OCI-LY1 (cell line): ENCODE measurements around the gene SCFD1.

ENCODE experiments used
- H2AFZ ChIP-seq: fragments of 200-600 bp; sonication (generic), shearing (Covaris generic); 2 replicates; pipeline ENCODE4 v1.6.0; 2014; ENCODE audit warnings: antibody characterized with exemption, mild to moderate bottlenecking, low read length
- H3F3A ChIP-seq: fragments of 200-600 bp; sonication (generic), shearing (Covaris generic); 2 replicates; pipeline ENCODE4 v1.6.0; 2014; ENCODE audit warnings: mild to moderate bottlenecking, antibody characterized with exemption, low read length, moderate library complexity; ENCODE audit not compliant: insufficient read depth
- H3K27ac ChIP-seq: fragments of 200-600 bp; sonication (generic); 2 replicates; pipeline ENCODE4 v1.5.1; 2014; ENCODE audit warnings: low read length, mixed run types, mild to moderate bottlenecking, low read depth; ENCODE audit not compliant: poor library complexity, severe bottlenecking
- H3K27me3 ChIP-seq: fragments of 200-600 bp; sonication (generic); 2 replicates; pipeline ENCODE4 v1.6.0; 2014; ENCODE audit warnings: antibody characterized with exemption, mild to moderate bottlenecking, low read length, moderate library complexity; ENCODE audit not compliant: insufficient read depth
- H3K36me3 ChIP-seq: fragments of 200-600 bp; sonication (generic); 2 replicates; pipeline ENCODE4 v1.6.1; 2014; ENCODE audit warnings: mild to moderate bottlenecking, antibody characterized with exemption, low read length, moderate library complexity, mixed read lengths; ENCODE audit not compliant: insufficient read depth
- H3K4me1 ChIP-seq: fragments of 200-600 bp; sonication (generic); 2 replicates; pipeline ENCODE4 v1.5.1; 2014; ENCODE audit warnings: mild to moderate bottlenecking, low read length, moderate library complexity; ENCODE audit not compliant: insufficient read depth, severe bottlenecking
- H3K4me2 ChIP-seq: fragments of 200-600 bp; sonication (generic), shearing (Covaris generic); 2 replicates; pipeline ENCODE4 v1.6.1; 2014; ENCODE audit warnings: low read length
- H3K4me3 ChIP-seq: fragments of 200-600 bp; sonication (generic); 2 replicates; pipeline ENCODE4 v1.5.1; 2014; ENCODE audit warnings: low read length, low read depth, mild to moderate bottlenecking, mixed read lengths; ENCODE audit not compliant: poor library complexity, severe bottlenecking
- H3K79me2 ChIP-seq: fragments of 200-600 bp; shearing (Covaris generic); 2 replicates; pipeline ENCODE4 v1.6.1; 2016; ENCODE audit warnings: mixed run types, low read length, mixed read lengths; ENCODE audit not compliant: insufficient read depth
- H3K9ac ChIP-seq: fragments of 200-600 bp; sonication (generic), shearing (Covaris generic); 2 replicates; pipeline ENCODE4 v1.6.1; 2014; ENCODE audit warnings: mild to moderate bottlenecking, low read length, mixed read lengths
- H3K9me2 ChIP-seq: fragments of 200-600 bp; sonication (generic), shearing (Covaris generic); 2 replicates; pipeline ENCODE4 v1.6.1; 2014; ENCODE audit warnings: low read depth, mild to moderate bottlenecking, low read length, mixed read lengths
- H3K9me3 ChIP-seq: fragments of 200-600 bp; shearing (Covaris generic); 2 replicates; pipeline ENCODE4 v1.6.1; 2014; ENCODE audit warnings: low read length, mixed read lengths
- H4K20me1 ChIP-seq: fragments of 200-600 bp; sonication (generic), shearing (Covaris generic); 2 replicates; pipeline ENCODE4 v1.6.0; 2016; ENCODE audit warnings: mild to moderate bottlenecking, low read length; ENCODE audit not compliant: insufficient read depth
- CTCF ChIP-seq: fragments of 200-600 bp; sonication (generic), shearing (Covaris generic); IDR thresholded peaks from 2 replicates; pipeline ENCODE4 v1.5.1; 2017; ENCODE audit warnings: mild to moderate bottlenecking, antibody characterized with exemption, low read length, moderate library complexity, mixed read lengths
- EZH2 ChIP-seq: fragments of 200-600 bp; sonication (generic), shearing (Covaris generic); IDR thresholded peaks from 2 replicates; pipeline ENCODE4 v1.8.0; 2017; ENCODE audit warnings: borderline replicate concordance, mixed run types, mild to moderate bottlenecking, antibody characterized with exemption, low read length, moderate library complexity, mixed read lengths

The SCFD1 gene

GRCh38 chr14:30754778-30755177 lies 132.7 kb downstream of the SCFD1 start:
- H3K27ac ChIP-seq: no peak overlapping the region
- H3K9ac ChIP-seq: no peak overlapping the region
- H3K4me2 ChIP-seq: no peak overlapping the region
- no peaks in the 10 kb centered on the region for H3K36me3 ChIP-seq
- H2AFZ ChIP-seq: no peak overlapping the region
- H3K9me2 ChIP-seq: no peaks in the 10 kb centered on the region
- H3K79me2 ChIP-seq: no peaks in the 10 kb centered on the region
- no peaks in the 10 kb centered on the region for H3F3A ChIP-seq
- H3K4me3 ChIP-seq: no peak overlapping the region
- H3K27me3 ChIP-seq: no peaks in the 10 kb centered on the region
- TF ChIP-seq EZH2: no peak
- no peak for TF ChIP-seq CTCF
- H3K4me1 ChIP-seq: no peaks in the 10 kb centered on the region
- no peaks in the 10 kb centered on the region for H4K20me1 ChIP-seq
- no peaks in the 10 kb centered on the region for H3K9me3 ChIP-seq

GRCh38 chr14:30756594-30756993 lies 134.5 kb downstream of the SCFD1 start:
- Histone ChIP-seq H3K36me3 (no peaks in the 10 kb centered on the region), H3K4me2 (no peak overlapping the region), H3K9ac (no peak overlapping the region), H3K79me2 (no peaks in the 10 kb centered on the region), H3K27ac (no peak overlapping the region), H3K4me1 (no peaks in the 10 kb centered on the region), H4K20me1 (no peaks in the 10 kb centered on the region), H3K9me3 (no peaks in the 10 kb centered on the region), H3K4me3 (no peak overlapping the region), H2AFZ (no peak overlapping the region), H3F3A (no peaks in the 10 kb centered on the region), H3K9me2 (no peaks in the 10 kb centered on the region), H3K27me3 (no peaks in the 10 kb centered on the region)
- no peak for TF ChIP-seq EZH2

- H4K20me1 ChIP-seq: no peaks in the 10 kb centered on the region
- H3K4me2 ChIP-seq: no peak overlapping the region
- H3K79me2 ChIP-seq: no peaks in the 10 kb centered on the region
Measured at GRCh38 chr14:30757082-30757481, 135.0 kb downstream of the SCFD1 start.

More at GRCh38 chr14:30757082-30757481, 135.0 kb downstream of the SCFD1 start:
- TF ChIP-seq EZH2: no peak
- TF ChIP-seq CTCF: no peak
- H3K36me3 ChIP-seq: no peaks in the 10 kb centered on the region
- no peaks in the 10 kb centered on the region for H3K9me2 ChIP-seq
- no peak overlapping the region for H2AFZ ChIP-seq
- H3K4me3 ChIP-seq: no peak overlapping the region
- H3K9me3 ChIP-seq: no peaks in the 10 kb centered on the region
- no peaks in the 10 kb centered on the region for H3K4me1 ChIP-seq
- no peaks in the 10 kb centered on the region for H3F3A ChIP-seq
- H3K27me3 ChIP-seq: no peaks in the 10 kb centered on the region
- H3K9ac ChIP-seq: no peak overlapping the region
- H3K27ac ChIP-seq: no peak overlapping the region
